MM.1S (cell line): ENCODE results near the gene ZBTB42.

Experiments used
- DNase-seq: peaks from one replicate; pipeline ENCODE4 v3.0.0-alpha.2; 2015
- H2AFZ ChIP-seq: fragments of 300-600 bp; sonication (generic); 2 replicates; pipeline ENCODE4 v1.6.0; 2016; ENCODE audit warnings: antibody characterized with exemption, low read length
- H3F3A ChIP-seq: fragments of 300-600 bp; sonication (generic); 2 replicates; pipeline ENCODE4 v1.6.1; 2016; ENCODE audit warnings: mild to moderate bottlenecking, antibody characterized with exemption, low read length, moderate library complexity, mixed read lengths; ENCODE audit not compliant: insufficient read depth
- H3K27ac ChIP-seq: fragments of 300-600 bp; sonication (generic); 2 replicates; pipeline ENCODE4 v1.5.1; 2016; ENCODE audit warnings: mild to moderate bottlenecking, low read length
- H3K27me3 ChIP-seq: fragments of 300-600 bp; sonication (generic); replicated peaks from 2 replicates; pipeline ENCODE4 v1.6.0; 2016; ENCODE audit warnings: low read length; ENCODE audit not compliant: insufficient read depth
- H3K36me3 ChIP-seq: fragments of 300-600 bp; sonication (generic); replicated peaks from 2 replicates; pipeline ENCODE4 v1.6.1; 2016; ENCODE audit warnings: mild to moderate bottlenecking, low read length, mixed read lengths; ENCODE audit not compliant: insufficient read depth
- H3K4me1 ChIP-seq: fragments of 300-600 bp; sonication (generic); 2 replicates; pipeline ENCODE4 v1.6.1; 2016; ENCODE audit warnings: low read length, mixed read lengths
- H3K4me2 ChIP-seq: fragments of 300-600 bp; sonication (generic); 2 replicates; pipeline ENCODE4 v1.6.0; 2016; ENCODE audit warnings: low read depth, low read length
- H3K4me3 ChIP-seq: fragments of 300-600 bp; sonication (generic); 2 replicates; pipeline ENCODE4 v1.5.1; 2016; ENCODE audit warnings: low read length, mixed read lengths
- H3K79me2 ChIP-seq: fragments of 300-600 bp; sonication (generic); 2 replicates; pipeline ENCODE4 v1.6.1; 2016; ENCODE audit warnings: mixed run types, low read length, mixed read lengths
- H3K9ac ChIP-seq: fragments of 300-600 bp; sonication (generic); 2 replicates; pipeline ENCODE4 v1.6.1; 2016; ENCODE audit warnings: low read length, mixed read lengths
- H3K9me2 ChIP-seq: fragments of 300-600 bp; sonication (generic); replicated peaks from 2 replicates; pipeline ENCODE4 v1.6.1; 2016; ENCODE audit warnings: mild to moderate bottlenecking, low read length, mixed read lengths; ENCODE audit not compliant: insufficient read depth
- H3K9me3 ChIP-seq: fragments of 300-600 bp; sonication (generic); replicated peaks from 2 replicates; pipeline ENCODE4 v1.6.1; 2016; ENCODE audit warnings: mild to moderate bottlenecking, low read length, mixed read lengths; ENCODE audit not compliant: insufficient read depth
- H4K20me1 ChIP-seq: fragments of 300-600 bp; sonication (generic); 2 replicates; pipeline ENCODE4 v1.6.1; 2016; ENCODE audit warnings: mild to moderate bottlenecking, low read length, moderate library complexity, mixed read lengths; ENCODE audit not compliant: insufficient read depth
- CTCF ChIP-seq: fragments of 300-600 bp; sonication (generic); IDR thresholded peaks from 2 replicates; pipeline ENCODE4 v1.5.1; 2016; ENCODE audit warnings: antibody characterized with exemption, low read length, mixed read lengths
- EZH2 ChIP-seq: fragments of 300-600 bp; sonication (generic); optimal IDR thresholded peaks from 2 replicates; pipeline ENCODE3; 2017; ENCODE audit warnings: low read depth, mild to moderate bottlenecking, antibody characterized with exemption, low read length, mixed read lengths
- EZH2phosphoT487 ChIP-seq: fragments of 300-600 bp; sonication (generic); IDR thresholded peaks from 2 replicates; pipeline ENCODE4 v1.6.1; 2018; ENCODE audit warnings: antibody characterized with exemption, low read length

The ZBTB42 gene

GRCh38 chr14:104755621-104756020, 45.3 kb upstream of the ZBTB42 start:
- Histone ChIP-seq H3K4me2 (no peak overlapping the region), H3F3A (no peaks in the 10 kb centered on the region), H3K4me3 (no peak overlapping the region), H4K20me1 (no peaks in the 10 kb centered on the region), H3K27ac (no peak overlapping the region), H2AFZ (no peak overlapping the region), H3K4me1 (no peaks in the 10 kb centered on the region), H3K9me3 (no peaks in the 10 kb centered on the region), H3K9ac (no peak overlapping the region), H3K36me3 (no peaks in the 10 kb centered on the region), H3K79me2 (peaks cover 32% of the 10 kb centered on the region), H3K27me3 (no peaks in the 10 kb centered on the region), H3K9me2 (no peaks in the 10 kb centered on the region)
- TF ChIP-seq EZH2 (no peak), EZH2phosphoT487 (no peak), CTCF (no peak)
- DNase-seq: no peak

- TF ChIP-seq CTCF (no peak), EZH2phosphoT487 (no peak), EZH2 (no peak)
- Histone ChIP-seq H3K9ac (no peak overlapping the region), H3K4me1 (no peaks in the 10 kb centered on the region), H2AFZ (no peak overlapping the region), H3K9me2 (no peaks in the 10 kb centered on the region), H3K9me3 (no peaks in the 10 kb centered on the region), H3K27ac (no peak overlapping the region), H3K79me2 (peaks cover 32% of the 10 kb centered on the region), H3K4me3 (no peak overlapping the region), H3K27me3 (no peaks in the 10 kb centered on the region), H3F3A (no peaks in the 10 kb centered on the region), H4K20me1 (no peaks in the 10 kb centered on the region), H3K36me3 (no peaks in the 10 kb centered on the region), H3K4me2 (no peak overlapping the region)
- no peak for DNase-seq
These were observed 44.2 kb upstream of the ZBTB42 start for GRCh38 chr14:104756477-104757237.

GRCh38 chr14:104757238-104757585, 43.7 kb upstream of the ZBTB42 start:
- Histone ChIP-seq H4K20me1 (no peaks in the 10 kb centered on the region), H2AFZ (no peak overlapping the region), H3K4me2 (no peak overlapping the region), H3K9ac (no peak overlapping the region), H3K27me3 (no peaks in the 10 kb centered on the region), H3F3A (no peaks in the 10 kb centered on the region), H3K79me2 (peaks cover 32% of the 10 kb centered on the region), H3K36me3 (no peaks in the 10 kb centered on the region), H3K4me1 (no peaks in the 10 kb centered on the region), H3K9me3 (no peaks in the 10 kb centered on the region), H3K27ac (no peak overlapping the region), H3K4me3 (no peak overlapping the region), H3K9me2 (no peaks in the 10 kb centered on the region)
- TF ChIP-seq CTCF (no peak), EZH2phosphoT487 (no peak), EZH2 (no peak)
- DNase-seq: no peak
